ENCODE data around the gene LRRC28. TPM values are rescaled to one million over a fixed set of nuclear protein-coding genes. Genes with fewer than 3 reads are reported as not detected.

Gene LRRC28
- total RNA-seq, 1 donor from 2014 or later = 33.0 TPM

DNA sequence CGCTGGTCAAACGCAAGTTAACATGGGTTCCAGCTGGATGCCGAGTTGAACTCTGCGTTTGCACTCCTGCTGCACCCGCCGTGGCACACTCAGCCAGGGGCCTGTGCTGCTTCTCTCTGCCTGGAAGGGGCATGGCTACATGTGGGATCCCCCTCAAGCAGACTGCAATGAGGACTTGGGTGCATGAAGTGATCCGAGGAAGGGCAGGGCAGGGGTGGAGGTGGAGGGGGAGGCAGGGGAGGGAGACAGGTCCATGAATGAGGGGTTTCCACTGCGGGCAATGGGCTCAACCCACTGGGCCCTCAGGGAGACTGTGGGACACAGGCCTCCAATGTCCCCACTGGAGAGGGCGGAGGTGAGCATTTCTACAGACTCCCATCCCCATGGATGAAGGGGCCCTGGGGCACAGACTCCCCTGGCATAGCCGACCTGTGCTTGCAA lies 172.9 kb downstream of the LRRC28 start:
- no peak for DNase-seq (ENCODE audit: low spot score)

DNA sequence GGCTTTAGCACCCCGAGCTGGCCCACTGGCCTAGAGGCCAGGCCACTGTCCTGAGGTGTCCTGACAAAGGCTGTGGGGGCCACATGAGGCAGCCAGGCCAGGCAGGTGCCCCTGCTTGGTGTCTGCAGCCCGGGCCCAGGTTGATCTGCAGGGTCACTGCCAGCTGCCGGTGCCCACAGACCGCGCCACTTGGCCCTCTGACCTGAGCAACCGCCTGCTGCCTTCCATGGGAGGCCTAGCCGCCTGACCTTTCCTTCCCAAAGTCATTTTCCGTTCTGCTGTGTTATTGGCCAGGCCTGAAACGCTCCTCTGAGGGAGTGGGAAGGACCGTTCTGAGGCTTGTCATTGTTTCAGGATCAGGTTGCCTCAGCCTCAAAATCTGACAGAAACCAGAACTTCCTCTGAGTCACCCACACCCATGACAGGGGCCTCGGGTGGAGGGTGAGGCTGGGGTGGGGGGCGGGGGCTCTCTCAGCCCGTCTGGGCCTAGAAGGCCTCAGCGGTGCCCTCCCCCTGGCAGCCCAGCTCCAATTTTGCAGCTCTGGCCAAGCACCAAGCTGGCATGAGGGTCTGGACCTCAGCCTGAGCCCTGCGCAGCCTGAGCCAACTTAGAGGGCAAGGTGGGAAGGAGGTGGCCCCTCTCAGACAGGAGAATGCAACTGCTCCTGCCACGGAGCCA lies 173.8 kb downstream of the LRRC28 start:
- H3K36me3 Mint-ChIP-seq (ENCODE audit: low read depth, unreplicated experiment) = no peaks in the 10 kb centered on the region

More for the DNA sequence above, 172.9 kb downstream of the LRRC28 start:
- Mint-ChIP-seq H3K36me3 (ENCODE audit: low read depth, unreplicated experiment) (no peaks in the 10 kb centered on the region), H3K4me1 (ENCODE audit: unreplicated experiment) (peaks cover 5% of the 10 kb centered on the region), H3K27me3 (ENCODE audit: unreplicated experiment) (peaks cover 15% of the 10 kb centered on the region), H3K9me3 (ENCODE audit: unreplicated experiment) (no peaks in the 10 kb centered on the region), H3K27ac (ENCODE audit: unreplicated experiment) (no peak overlapping the region), H3K4me3 (ENCODE audit: unreplicated experiment) (no peak overlapping the region)
- TF ChIP-seq, protein P1, sequence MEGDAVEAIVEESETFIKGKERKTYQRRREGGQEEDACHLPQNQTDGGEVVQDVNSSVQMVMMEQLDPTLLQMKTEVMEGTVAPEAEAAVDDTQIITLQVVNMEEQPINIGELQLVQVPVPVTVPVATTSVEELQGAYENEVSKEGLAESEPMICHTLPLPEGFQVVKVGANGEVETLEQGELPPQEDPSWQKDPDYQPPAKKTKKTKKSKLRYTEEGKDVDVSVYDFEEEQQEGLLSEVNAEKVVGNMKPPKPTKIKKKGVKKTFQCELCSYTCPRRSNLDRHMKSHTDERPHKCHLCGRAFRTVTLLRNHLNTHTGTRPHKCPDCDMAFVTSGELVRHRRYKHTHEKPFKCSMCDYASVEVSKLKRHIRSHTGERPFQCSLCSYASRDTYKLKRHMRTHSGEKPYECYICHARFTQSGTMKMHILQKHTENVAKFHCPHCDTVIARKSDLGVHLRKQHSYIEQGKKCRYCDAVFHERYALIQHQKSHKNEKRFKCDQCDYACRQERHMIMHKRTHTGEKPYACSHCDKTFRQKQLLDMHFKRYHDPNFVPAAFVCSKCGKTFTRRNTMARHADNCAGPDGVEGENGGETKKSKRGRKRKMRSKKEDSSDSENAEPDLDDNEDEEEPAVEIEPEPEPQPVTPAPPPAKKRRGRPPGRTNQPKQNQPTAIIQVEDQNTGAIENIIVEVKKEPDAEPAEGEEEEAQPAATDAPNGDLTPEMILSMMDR (IDR thresholded peaks at IDR 0.05; ENCODE audit: unreplicated experiment) = no peak

DNA sequence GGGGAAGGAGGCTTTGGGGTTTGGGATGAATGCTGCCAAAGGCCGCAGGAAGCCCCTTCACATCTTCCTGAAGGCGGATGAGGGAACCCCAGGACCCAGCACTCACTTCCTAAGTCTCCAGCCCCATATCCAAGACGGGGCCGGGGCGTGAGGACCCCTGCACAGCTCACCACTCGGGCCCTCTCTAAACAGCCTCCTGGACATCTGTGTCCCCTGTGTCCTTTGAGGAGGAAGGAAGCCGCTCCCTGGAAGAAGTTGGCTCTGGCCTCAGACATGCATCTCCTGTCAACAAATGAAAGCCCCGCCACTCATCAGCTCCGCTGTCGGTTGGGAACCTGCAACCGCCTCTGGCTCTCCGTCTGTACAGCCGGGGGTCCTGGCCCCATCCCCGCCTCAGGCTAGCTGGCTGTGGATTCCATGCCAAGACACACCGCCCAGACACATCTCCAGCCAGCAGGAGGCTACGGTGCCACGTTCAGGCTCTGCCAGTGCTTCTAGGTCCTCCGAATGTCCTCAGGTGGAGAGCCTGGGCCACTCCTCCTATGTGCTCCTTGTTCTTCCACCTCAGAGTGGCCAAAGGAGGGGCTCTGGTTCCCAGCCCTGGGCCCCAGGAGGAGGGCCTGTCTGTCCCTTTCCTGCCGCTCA lies 174.5 kb downstream of the LRRC28 start:
- H3K4me3 Mint-ChIP-seq (ENCODE audit: unreplicated experiment) = no peak overlapping the region
- no peak for DNase-seq (ENCODE audit: low spot score)
- H3K4me1 Mint-ChIP-seq (ENCODE audit: unreplicated experiment) = peaks cover 5% of the 10 kb centered on the region

More for the DNA sequence above, 173.8 kb downstream of the LRRC28 start:
- Mint-ChIP-seq H3K4me1 (ENCODE audit: unreplicated experiment) (peaks cover 5% of the 10 kb centered on the region), H3K4me3 (ENCODE audit: unreplicated experiment) (no peak overlapping the region), H3K27ac (ENCODE audit: unreplicated experiment) (no peak overlapping the region), H3K9me3 (ENCODE audit: unreplicated experiment) (no peaks in the 10 kb centered on the region), H3K27me3 (ENCODE audit: unreplicated experiment) (peaks cover 15% of the 10 kb centered on the region)
- TF ChIP-seq, protein P1 (IDR thresholded peaks at IDR 0.05; ENCODE audit: unreplicated experiment) = no peak
- no peak for DNase-seq (ENCODE audit: low spot score)

DNA sequence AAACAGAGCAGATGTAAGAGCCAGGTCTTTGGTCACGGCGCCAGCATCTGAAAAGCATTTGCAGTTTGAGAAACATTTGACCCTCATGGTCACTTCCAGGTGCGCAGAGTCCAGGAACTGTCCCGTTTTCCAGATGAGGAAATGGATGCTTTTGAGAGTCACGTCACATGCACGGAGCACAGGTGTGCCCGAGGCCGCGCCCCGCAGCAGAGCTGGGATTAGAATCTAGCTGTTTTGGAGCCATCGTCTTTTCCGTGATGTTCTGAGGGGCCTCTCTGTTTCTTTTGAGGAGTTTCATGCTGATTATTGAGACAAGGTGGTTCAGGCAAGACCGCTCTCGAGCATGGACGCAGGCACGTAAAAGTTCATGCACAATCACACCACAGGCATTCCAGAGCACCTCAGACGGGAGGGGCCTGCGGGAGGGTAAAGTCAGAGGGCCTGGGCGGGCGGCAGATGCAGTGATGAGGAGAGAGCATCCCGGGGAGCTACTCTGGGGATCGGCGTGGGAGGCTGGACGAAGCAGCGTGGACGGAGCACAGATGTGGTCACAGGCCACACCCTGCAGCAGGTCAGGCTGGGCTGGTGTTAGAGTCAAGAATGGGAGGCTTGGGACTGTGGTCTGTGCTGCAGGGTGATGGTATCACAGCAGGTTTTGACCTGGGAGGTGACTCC lies 175.3 kb downstream of the LRRC28 start:
- no peak for DNase-seq (ENCODE audit: low spot score)
- no peaks in the 10 kb centered on the region for H3K9me3 Mint-ChIP-seq (ENCODE audit: unreplicated experiment)
- TF ChIP-seq, protein P1 (IDR thresholded peaks at IDR 0.05; ENCODE audit: unreplicated experiment) = no peak
- H3K4me1 Mint-ChIP-seq (ENCODE audit: unreplicated experiment) = peaks cover 7% of the 10 kb centered on the region
- no peaks in the 10 kb centered on the region for H3K36me3 Mint-ChIP-seq (ENCODE audit: low read depth, unreplicated experiment)
- peaks cover 10% of the 10 kb centered on the region for H3K27me3 Mint-ChIP-seq (ENCODE audit: unreplicated experiment)
- no peak overlapping the region for H3K27ac Mint-ChIP-seq (ENCODE audit: unreplicated experiment)
- no peak overlapping the region for H3K4me3 Mint-ChIP-seq (ENCODE audit: unreplicated experiment)

More for the DNA sequence above, 174.5 kb downstream of the LRRC28 start:
- no peaks in the 10 kb centered on the region for H3K36me3 Mint-ChIP-seq (ENCODE audit: low read depth, unreplicated experiment)
- TF ChIP-seq, protein P1 (IDR thresholded peaks at IDR 0.05; ENCODE audit: unreplicated experiment) = no peak
- H3K9me3 Mint-ChIP-seq (ENCODE audit: unreplicated experiment) = no peaks in the 10 kb centered on the region
- peaks cover 10% of the 10 kb centered on the region for H3K27me3 Mint-ChIP-seq (ENCODE audit: unreplicated experiment)
- H3K27ac Mint-ChIP-seq (ENCODE audit: unreplicated experiment) = no peak overlapping the region

All from endothelial cell (in vitro differentiated cells).